ENCODE measurements around the gene PITPNM3.
"Not testable (repeated sequence)": the region's sequence is repeated elsewhere in the genome, so short reads cannot be mapped to it uniquely, and the experiment has no call there.

PITPNM3 gene

DNA sequence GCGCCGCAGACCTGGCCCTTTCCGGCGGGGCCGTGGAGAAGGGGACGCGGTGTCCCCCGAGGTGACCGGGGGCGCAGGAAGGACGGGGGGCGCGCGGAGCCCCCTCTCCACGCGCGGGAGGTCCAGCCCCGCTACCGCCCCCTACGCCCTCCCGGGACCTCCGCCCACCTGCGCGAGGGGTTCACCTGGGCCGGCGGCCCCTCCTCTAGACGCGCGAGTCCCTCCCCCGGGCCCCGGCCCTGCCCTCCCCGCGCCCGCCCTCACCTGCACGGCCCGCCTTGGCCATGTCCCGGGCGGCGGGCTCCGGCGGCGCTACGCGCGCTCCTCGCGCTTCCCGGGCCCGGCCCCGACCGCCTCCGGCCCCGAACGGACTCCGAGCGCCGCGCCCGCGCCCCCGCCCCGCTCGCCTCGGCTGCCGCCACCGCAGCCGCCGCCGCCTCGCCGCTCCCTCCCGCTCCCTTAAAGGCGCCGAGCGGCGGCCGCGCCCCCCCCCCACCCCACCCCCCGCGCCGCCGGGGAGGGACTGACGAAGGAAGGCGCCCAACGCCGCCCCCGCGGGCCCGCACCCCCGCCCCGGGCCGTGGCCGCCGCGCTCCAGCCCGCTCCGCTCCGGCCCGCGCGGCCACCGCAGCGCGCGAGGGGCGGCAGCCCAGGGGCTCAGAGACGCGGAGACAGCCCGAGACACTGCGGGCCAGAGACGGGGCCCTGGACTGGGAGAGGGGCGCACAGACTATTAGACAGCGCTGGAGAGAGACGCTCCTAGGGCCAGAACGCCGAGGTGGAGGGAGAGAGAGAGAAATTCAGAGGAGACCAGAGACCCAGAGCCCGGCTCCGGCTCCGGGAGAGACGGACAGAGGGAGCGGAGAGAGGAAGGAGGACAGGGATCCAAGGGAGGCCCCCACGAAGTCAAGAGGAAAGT is at the start of gene PITPNM3:
PITPNM3 (minus strand) TSS at position 435 of the 919 bp plus-strand sequence; CDS start at position 286, 149 bp downstream.
- no peak for DNase-seq (ENCODE audit: low read depth, low spot score)

DNA sequence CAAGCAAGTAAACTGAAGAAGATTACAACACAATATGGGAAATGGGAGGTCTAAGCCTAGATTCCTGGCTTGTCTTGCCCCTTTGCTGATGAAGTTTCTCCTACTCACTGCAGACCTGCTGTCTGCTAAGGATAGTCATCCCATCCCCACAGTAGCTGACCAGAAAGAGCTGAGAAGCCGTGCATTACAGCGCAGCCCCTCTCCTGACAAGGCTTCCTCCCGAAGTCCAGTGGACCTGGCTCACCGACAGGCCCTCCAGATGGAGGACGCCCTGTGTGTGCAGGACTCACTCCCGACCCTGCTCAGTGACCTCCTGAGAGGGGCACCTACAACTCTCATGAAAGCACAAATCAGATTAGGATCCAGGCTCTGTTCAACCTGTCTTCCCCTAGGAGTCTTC is 48.8 kb upstream of the PITPNM3 start:
- DNase-seq (ENCODE audit: low read depth, low spot score): no peak

- DNase-seq (ENCODE audit: low read depth, low spot score): no peak
Observed at GRCh38 chr17:6603744-6604325, 47.5 kb upstream of the PITPNM3 start.

GRCh38 chr17:6602141-6602540 is 45.8 kb upstream of the PITPNM3 start:
- no peak for DNase-seq (ENCODE audit: low read depth, low spot score)

- no peak for DNase-seq (ENCODE audit: low read depth, low spot score)
Observed at GRCh38 chr17:6599364-6599763, 43.0 kb upstream of the PITPNM3 start.

- no peak for DNase-seq (ENCODE audit: low read depth, low spot score)
Observed at GRCh38 chr17:6597727-6598126, 41.4 kb upstream of the PITPNM3 start.

DNA sequence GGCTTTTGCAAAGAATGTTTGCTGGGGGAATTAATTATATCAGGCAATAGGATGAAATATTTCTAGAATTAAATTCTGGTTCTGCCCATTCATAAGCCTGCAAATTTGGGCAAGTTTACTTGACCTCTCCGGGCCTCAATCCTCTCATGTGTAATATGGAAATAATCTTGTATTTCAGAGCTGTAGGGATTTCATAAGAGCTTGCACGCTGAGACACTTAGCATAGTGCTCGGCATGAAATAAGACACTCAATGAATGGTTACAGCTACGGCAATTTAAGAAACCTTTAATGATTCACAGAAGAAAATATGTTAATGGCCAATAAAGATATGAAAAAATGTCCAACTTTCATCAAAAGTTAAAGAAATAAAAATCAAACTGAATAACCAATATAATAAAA is 40.6 kb upstream of the PITPNM3 start:
- no peak for DNase-seq (ENCODE audit: low read depth, low spot score)

- DNase-seq (ENCODE audit: low read depth, low spot score): no peak
Observed at GRCh38 chr17:6596511-6596910, 40.2 kb upstream of the PITPNM3 start.

DNA sequence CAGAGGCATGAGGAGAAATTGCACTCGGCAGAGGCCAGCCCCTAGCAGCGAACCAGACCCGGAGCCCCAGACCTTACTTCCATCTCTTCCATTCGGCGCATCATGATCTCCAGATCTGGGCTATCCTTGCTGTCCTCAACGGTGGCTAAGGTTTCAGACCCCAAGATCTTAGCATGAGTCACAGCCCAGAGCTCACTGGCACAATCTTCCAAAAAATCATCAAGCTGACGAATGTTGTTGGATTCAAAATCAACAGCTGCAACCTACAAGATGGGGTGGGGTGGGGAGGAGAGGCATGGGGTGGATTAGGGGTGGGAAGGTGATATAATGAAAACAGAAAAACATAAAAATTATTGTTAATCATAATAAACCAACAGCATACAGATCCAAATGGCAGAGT is 39.7 kb upstream of the PITPNM3 start:
- no peak for DNase-seq (ENCODE audit: low read depth, low spot score)

DNA sequence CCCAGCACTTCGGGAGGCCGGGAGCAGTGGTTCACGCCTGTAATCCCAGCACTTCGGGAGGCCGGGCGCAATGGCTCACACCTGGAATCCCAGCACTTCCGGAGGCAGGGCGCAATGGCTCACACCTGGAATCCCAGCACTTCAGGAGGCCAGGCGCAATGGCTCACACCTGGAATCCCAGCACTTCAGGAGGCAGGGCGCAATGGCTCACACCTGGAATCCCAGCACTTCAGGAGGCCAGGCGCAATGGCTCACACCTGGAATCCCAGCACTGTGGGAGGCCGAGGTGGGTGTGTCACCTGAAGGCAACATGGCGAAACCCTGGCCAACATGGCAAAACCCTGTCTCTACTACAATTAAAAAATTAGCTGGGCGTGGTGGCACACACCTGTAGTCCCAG is 37.0 kb upstream of the PITPNM3 start:
- not testable (repeated sequence) for DNase-seq (ENCODE audit: low read depth, low spot score)

DNA sequence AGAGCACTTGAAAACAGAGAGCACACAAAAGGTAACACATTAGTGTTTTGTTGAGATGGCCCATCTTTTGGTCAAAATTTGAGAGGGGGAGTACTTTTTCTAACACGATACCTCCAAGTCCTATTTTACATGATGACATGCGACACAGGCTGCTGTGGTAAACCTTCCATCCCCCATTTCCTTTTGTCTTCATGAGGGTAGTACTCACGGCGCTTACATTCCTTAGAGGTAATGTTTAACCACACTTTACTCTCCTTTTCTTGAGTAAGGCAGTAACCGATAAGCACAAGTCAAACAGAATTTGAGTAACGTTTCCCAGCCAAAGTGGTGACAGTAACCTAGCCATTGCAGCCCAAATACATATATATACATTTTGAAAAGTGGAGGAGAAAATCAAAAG is 35.8 kb upstream of the PITPNM3 start:
- DNase-seq (ENCODE audit: low read depth, low spot score): no peak

GRCh38 chr17:6591599-6592158 is 35.3 kb upstream of the PITPNM3 start:
- no peak for DNase-seq (ENCODE audit: low read depth, low spot score)

DNA sequence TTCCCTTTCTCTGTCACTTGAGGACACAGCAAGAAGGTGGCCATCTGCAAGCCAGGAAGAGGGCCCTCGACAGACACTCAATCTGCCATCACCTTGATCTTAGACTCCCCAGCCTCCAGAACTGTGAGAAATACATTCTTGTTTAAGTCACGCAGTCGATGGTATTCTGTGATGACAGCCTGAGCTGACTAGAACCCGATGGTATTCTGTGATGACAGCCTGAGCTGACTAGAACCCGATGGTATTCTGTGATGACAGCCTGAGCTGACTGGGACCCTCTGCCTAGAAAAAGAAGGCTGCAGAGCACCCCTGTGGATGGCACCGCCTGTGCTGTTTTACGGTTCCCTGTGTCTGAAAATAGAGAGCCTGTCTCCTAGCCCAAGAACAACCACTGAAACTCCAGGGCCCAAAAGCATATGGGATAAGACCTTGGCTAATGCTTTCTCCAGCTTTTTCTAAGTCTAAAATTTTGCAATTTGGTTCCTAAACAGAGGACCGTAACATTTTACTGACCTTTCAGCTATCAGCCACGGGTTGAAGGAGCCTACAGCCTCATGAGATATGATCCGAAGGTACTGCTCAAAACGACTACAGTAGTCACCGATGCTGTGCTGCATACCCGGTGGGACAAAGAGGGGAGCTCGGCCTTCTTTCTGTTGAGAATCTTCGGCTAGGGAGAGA is 33.1 kb upstream of the PITPNM3 start:
- no peak for DNase-seq (ENCODE audit: low read depth, low spot score)

GRCh38 chr17:6588165-6588564 is 31.8 kb upstream of the PITPNM3 start:
- no peak for DNase-seq (ENCODE audit: low read depth, low spot score)

DNA sequence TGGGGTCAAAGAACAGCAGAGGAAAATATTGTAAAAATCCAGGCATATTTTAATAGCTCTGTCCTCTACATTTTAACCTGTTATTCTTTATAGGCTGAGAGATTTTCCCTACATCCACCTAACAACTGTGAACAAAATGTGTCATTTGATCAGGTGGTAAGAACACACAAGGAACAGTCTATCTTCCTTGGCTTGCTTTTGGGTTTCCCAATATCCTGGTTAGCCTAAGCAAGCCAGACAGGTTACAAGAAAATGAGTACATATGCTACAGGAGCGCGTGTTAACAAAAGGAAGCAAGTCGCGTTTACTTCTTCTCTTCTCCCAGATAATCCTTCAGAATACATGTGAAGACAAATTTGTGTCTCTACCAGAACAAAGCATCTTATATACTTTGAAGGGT is 31.0 kb upstream of the PITPNM3 start:
- no peak for DNase-seq (ENCODE audit: low read depth, low spot score)

DNA sequence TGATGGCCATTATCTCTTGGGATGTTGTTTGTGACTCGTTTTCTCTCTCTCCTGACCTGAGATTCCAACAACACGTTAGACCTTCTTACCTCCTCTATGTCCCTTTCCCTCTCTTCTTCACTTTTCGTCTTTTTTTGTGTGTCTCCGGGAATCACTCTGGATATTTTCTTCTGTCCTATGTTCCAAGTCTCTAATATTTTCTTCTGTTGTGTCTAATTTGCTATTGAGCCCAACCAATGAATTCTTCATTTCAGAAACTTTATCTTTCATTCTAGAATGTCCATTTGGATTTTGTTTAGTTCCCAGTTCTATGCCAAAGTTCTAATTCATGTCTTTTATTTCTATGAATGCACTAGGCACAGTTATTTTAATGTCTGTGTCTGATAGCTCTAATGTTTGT is 27.1 kb upstream of the PITPNM3 start:
- no peak for DNase-seq (ENCODE audit: low read depth, low spot score)

DNA sequence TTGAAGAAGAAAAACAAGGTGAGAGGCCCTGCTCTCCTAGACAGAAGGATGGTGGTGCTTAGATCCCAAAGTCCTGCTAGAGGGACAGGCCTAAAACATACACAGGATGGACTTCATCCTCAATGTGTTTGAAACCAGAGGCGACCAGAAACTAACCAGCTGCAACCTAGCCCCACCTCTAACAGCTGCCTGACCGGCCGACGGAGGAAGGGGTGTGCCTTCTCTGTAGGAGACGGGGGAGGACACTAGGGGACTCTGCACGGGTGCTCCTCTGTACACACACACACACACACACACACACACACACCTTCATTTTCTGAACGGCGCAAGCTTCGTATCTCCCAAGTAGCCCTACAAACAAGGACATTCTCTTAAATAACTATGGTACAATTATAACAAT is 24.3 kb upstream of the PITPNM3 start:
- no peak for DNase-seq (ENCODE audit: low read depth, low spot score)

GRCh38 chr17:6578491-6578890 is 22.1 kb upstream of the PITPNM3 start:
- no peak for DNase-seq (ENCODE audit: low read depth, low spot score)

DNA sequence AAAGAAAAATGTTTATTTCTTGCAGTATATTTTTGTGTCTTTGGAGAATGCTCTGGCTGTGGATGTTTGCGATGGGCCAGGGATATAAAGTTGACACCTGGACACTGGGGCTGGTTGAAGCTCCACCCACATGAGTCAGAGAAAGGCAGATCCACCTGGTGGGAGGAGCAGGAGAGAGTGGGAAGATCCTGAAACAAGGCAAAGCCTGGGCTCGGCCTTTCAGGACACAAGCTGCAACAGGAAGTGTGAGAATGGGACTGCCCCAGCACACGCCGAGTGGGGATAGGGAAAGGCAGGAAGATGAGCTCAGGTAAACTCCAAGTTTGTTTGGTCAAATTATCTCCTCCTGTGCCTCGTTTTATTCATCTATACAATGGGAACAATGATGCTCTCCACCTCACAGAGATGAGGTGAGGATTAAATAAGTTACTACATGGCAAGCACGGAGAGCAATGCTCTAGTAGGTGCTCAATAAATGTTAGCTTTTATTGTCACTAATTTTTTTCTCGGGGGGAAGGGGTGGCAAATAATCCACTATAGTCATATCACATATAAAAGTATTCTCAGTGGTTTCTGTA is 21.4 kb upstream of the PITPNM3 start:
- no peak for DNase-seq (ENCODE audit: low read depth, low spot score)

- no peak for DNase-seq (ENCODE audit: low read depth, low spot score)
Observed at GRCh38 chr17:6576038-6576785, 19.9 kb upstream of the PITPNM3 start.

DNA sequence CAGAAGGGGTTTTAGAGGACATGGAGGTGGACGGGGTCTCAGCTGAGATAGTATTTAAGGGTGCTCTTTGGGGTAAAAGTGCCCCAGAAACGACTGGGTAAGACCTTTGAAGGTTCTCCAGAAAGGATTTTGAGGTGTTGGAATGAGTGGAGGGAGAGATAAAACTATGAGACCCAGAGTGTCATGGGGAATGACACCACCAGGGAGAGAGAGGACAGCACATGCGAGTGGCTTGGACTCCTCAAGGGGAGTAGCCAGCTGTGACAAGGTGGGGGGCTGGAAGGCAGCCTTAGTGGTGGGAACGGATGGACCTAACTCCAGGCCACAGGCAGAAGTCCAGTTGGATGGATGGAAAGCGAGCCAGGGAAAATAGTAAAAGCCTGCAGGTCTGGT is 19.2 kb upstream of the PITPNM3 start:
- no peak for DNase-seq (ENCODE audit: low read depth, low spot score)
